ENCODE results near the gene CKAP4. TPM values are rescaled to one million over a fixed set of nuclear protein-coding genes. Genes with fewer than 3 reads are reported as not detected.
A peak's percentile ranks its signal among the peaks of the same experiment; 100 is the strongest.

CKAP4 gene
- total RNA-seq, 1 donor from 2014 or later, result 36.2 TPM

DNA sequence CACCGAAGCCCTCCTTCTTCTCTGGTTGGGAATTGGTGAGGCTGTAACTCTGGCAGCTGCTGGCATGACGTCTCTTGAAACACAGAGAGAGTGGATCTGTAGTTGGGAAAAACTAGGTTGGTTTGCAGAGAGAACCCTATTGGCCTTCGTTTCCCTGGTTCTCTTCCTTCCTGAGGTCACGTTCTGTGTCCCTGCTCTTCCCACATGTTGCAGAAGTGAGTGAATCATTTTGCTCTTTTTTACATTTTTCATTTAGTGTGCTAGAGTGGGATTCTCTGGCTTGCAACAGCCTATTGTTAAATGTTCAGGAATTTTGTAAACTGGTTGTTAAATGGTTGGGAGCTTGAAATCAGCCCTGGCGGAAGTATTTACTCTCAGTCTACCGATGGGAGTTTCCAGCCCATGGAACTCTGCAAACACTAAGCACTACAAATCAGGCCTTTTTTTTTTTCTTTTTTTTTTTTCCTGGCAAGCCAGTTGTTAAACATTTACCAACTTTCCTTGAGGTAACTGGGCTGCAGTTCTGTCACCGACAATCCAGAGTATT is 26.8 kb upstream of the CKAP4 start:
- DNase-seq (ENCODE audit: low read depth in 2 of 2), result peak; percentile 72 to 94

DNA sequence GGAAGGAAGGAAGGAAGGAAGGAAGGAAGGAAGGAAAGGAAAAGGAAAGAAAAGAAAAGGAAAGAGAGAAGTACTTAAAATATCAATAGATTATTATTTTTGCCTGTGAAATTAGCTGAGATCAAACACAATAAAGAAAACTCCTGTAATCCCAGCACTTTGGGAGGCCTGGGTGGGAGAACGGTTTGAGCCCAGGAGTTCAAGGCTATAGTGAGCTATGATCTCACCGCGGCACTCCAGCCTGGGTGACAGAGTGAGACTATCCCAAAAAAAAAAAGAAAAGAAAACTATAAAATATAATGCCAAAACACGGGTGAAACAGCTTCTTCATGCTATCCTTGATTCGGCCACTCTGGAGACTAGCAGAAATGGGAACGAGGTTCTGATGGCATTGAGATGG is 26.2 kb upstream of the CKAP4 start:
- no peak for DNase-seq (ENCODE audit: low read depth in 2 of 2)

DNA sequence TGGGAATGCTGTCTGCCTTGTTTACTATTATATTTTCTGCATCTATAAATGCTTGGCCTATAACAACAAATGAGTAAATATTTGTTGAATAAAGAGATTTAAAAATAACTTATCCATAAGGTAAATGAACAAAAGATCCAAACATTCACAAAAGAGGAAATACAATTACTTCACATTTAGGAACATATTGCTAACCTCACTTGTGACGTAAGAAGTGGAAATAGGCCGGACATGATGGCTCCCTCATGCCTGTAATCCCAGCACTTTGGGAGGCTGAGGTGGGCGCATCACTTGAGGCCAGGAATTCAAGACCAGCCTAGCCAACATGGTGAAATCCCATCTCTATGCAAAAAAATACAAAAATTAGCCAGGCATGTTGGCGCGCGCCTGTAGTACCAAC is 25.7 kb upstream of the CKAP4 start:
- DNase-seq (ENCODE audit: low read depth in 2 of 2), result no peak

- DNase-seq (ENCODE audit: low read depth in 2 of 2), result no peak
These were observed 24.0 kb upstream of the CKAP4 start for GRCh38 chr12:106271575-106272505.

- DNase-seq (ENCODE audit: low read depth in 2 of 2), result no peak
These were observed 21.4 kb upstream of the CKAP4 start for GRCh38 chr12:106269150-106269771.

- no peak for DNase-seq (ENCODE audit: low read depth in 2 of 2)
These were observed 19.7 kb upstream of the CKAP4 start for GRCh38 chr12:106267535-106267934.

- DNase-seq (ENCODE audit: low read depth in 2 of 2), result no peak
These were observed 17.3 kb upstream of the CKAP4 start for GRCh38 chr12:106265116-106265515.

GRCh38 chr12:106258935-106259334 is 11.1 kb upstream of the CKAP4 start:
- DNase-seq (ENCODE audit: low read depth in 2 of 2), result no peak

- no peak for DNase-seq (ENCODE audit: low read depth in 2 of 2)
These were observed 10.4 kb upstream of the CKAP4 start for GRCh38 chr12:106258226-106258625.

DNA sequence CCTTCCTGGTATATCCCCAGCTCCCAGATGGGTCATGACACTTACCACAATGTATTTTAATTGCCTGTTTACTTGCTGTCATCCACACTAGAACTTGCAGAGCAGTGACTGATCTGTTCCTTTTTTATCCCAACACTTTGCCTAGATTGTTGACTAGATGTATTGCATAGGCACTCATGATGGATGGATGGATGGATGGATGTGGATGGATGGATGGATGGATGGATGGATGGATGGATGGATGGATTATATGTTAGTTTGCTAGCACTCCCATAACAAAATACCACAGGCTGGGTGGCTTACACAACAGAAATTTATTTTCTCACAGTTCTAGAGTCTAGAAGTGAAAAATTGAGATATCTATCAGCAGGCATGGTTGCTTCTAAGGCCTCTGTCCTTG is 8.7 kb upstream of the CKAP4 start:
- no peak for DNase-seq (ENCODE audit: low read depth in 2 of 2)

DNA sequence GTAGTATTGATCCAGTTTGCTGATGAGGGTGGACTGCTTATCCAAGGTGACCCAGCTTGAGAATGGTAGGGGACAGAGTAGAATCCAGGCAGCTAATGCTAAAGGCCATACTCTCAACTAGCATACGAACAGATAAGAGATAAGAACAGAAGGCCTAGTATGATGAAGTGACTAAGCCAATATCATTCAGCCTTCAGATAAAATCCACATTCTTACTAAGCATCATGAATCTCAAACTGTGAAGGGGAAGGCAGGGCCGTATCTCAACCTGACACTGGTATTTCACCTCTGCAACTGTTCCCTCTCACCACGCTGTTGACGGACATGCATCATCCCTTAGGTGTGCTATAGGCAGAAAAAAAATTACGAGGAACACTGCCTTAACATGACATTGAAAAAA is 8.1 kb upstream of the CKAP4 start:
- no peak for DNase-seq (ENCODE audit: low read depth in 2 of 2)

DNA sequence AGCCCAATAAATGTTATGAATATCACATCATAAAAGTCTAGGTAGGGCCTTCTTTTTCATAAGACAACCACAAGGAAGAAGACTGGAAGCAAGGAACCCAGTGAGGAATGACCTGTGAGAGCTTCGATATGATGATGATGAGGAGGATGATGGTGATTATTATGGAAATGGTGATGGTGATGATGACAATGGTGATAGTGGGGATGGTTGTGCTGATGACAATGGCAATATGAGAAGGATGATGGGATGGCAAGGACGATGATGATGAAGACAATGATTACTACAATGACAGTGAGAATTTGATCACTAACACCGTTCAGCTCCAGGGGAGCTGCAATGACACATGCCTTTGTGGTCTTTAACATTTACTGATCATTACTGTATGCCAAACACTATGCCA is 7.7 kb upstream of the CKAP4 start:
- DNase-seq (ENCODE audit: low read depth in 2 of 2), result no peak

GRCh38 chr12:106254724-106255123 is 6.9 kb upstream of the CKAP4 start:
- DNase-seq (ENCODE audit: low read depth in 2 of 2), result no peak

DNA sequence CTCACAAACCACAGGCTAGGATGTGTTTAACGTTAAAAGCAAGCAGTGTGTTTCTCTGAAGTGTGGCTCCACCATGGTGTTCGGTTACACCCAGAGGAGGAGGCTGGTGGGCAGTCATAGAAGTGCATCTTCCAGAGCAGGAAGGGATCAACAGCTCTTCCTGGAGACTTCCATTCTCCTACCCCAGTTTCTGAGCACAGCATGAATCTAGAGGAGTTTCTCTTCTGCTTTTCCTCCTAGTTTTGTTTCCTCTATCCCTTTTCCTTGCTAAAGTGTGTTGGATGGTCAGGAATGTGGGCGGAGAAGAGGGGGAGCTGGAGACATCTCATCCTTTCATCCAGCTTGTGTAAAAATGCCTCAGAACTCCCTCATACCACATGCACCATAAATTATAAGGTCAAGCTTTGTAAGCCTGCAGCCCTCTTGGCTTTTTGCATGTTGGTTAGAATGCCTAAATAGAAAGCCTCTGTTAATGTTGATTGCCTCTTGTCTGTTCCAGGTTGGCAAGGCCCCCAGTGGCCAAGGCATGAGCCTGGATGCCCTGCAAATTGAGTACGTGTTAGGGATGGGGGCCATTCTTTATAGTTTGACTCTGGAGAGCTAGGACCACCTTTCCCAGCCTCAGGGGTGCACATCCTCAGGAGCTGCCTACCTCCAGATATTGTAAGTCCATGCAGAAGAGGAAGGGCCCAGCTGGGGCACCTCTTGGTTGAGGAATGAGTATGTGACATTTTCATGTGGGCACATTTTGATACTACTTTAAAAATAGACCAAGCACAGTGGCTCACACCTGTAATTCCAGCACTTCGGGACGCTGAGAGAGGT is 4.0 kb upstream of the CKAP4 start:
- no peak for DNase-seq (ENCODE audit: low read depth in 2 of 2)

DNA sequence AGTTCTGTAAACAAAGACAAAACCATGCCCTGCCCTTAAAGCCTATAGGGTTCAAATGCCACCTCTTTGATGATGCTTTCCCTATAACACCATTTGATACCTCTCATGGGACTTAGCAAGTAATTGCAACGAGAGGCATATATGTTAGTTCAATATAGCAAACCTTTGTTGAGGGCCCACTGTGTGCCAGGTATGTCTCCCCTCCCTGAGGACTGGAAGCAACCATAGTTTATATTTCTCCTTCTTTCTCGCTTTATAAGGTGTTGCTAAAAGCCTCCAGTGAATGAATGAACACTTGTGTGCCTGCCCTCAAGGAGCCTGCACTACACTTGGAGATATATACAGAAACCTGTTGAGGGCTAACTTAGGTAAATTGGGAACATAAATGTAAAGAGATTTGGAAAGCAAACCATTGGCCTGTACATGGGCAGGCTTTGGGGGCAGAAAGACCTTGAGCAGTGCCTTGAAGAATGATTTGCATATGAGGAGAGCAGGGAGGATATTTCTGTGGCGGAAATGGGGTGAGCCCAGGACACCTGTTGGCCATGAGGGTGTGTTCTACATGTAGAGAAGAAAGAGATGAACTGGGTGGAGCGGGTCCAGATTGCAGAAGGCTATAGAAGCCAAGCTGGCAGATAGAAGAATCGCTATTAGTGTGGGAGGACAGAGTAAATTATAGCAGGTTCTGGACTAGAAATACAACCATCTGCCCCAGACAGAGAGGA is 1.8 kb upstream of the CKAP4 start:
- no peak for DNase-seq (ENCODE audit: low read depth in 2 of 2)

GRCh38 chr12:106248846-106249371 is 1.1 kb upstream of the CKAP4 start:
- DNase-seq (ENCODE audit: low read depth in 2 of 2), result peak in 1 of 2 donors; percentile 70

GRCh38 chr12:106248312-106248845 is 559 bp upstream of the CKAP4 start:
- peak; percentile 20 to 75 for DNase-seq (ENCODE audit: low read depth in 2 of 2)

DNA sequence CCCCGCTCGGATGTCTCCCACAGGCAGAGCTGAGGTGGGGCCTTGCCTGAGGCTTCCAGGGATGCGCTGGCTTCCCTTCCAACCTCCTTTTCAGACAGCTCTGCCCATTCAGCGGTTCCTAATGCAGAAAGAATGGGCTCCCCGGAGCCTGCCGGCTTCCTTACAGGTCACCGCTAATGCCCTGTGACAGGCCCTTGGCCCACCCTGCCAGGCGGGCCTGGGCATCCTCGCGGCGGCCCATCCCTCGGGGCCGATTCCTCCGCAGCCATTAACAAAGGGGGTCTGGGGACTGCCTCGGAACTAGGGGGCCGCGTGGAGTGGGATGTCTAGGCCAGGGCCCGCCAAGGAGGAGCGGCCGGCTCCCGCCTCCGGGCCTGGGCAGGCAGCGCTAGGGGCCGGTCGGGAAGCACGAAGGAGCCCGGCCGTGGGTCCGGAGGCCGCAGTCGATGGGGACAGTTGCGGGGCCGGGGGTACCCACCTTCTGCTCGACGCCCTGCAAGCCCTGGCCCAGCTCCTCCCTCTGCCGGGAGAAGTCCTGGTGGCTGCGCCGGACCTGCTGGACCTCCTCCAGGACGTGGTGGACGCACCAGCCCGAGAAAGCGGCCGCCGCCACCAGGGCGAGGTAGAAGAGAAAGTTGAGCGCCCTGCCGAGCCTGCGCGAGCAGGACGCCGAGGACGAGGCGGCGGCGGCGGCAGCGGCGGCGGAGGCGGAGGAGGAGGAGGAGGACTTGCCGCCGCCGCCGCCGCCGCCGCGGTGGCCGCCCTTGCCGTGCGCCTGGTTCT is 738 bp downstream of the CKAP4 start:
- peak; percentile 17 to 71 for DNase-seq (ENCODE audit: low read depth in 2 of 2)

- DNase-seq (ENCODE audit: low read depth in 2 of 2), result peak in 1 of 2 donors; percentile 65
These were observed 2.1 kb downstream of the CKAP4 start for GRCh38 chr12:106245767-106246166.

GRCh38 chr12:106243620-106244019 is 4.2 kb downstream of the CKAP4 start:
- DNase-seq (ENCODE audit: low read depth in 2 of 2), result no peak

All from dermis microvascular lymphatic vessel endothelial cell (primary cell).